ENCODE data around the gene SBNO1.

GRCh38 chr12:123261196-123261595, 103.5 kb downstream of the SBNO1 start:
- TF ChIP-seq CTCF (IDR thresholded peaks at IDR 0.05; ENCODE audit: insufficient read depth, low read length, poor library complexity, severe bottlenecking) (no peak), EZH2phosphoT487 (conservative IDR thresholded peaks at IDR 0.05; ENCODE audit: low read length) (no peak)
